GM19438 (cell line): ENCODE measurements around the gene AHR.
"Not testable (repeated sequence)": the region's sequence is repeated elsewhere in the genome, so short reads cannot be mapped to it uniquely, and the experiment has no call there.

ENCODE experiments used
- ATAC-seq: cut with Tn5 transposase; IDR thresholded peaks from one replicate; pipeline ENCODE4 v1.9.1; 2021; ENCODE audit warnings: low read depth; ENCODE audit not compliant: unreplicated experiment

The AHR gene

DNA sequence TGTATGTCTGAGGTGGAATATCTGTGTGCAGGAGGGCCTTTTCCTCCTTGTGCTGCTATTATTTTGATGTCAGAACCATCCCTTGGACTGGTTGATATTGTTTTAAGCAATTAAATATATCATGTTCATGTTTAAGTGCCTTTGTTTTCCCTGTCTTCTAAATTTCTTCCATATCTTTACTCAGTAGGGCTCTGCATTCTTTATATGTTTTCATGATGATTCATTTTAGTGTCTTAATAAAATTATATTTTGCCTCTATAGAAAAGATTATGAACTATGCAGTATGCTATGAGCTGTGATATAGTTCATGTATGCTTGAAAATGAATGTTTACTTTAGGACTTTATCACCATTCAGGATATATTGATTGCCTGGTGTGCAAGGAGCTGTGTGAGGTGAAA lies 34.8 kb downstream of the AHR start:
- no peak for ATAC-seq

DNA sequence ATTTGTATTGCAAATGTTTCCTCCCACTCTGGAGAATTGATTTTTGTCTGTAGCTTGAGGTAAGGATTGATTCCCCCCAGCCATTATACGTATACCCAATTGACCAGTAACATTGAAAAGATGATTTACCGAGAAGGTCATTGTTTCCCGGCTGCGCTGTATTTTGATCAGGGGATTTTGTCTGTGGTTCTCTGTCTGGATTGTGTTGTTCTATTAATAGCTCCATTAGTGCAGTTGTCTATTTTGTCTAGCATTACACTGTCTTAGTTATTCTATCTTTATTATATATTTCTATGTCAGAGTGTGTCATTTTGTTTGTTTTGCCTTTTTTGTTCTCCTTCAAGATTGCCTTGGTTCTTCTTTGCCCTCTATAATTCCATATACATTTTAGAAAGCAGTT lies 37.7 kb downstream of the AHR start:
- ATAC-seq = no peak

DNA sequence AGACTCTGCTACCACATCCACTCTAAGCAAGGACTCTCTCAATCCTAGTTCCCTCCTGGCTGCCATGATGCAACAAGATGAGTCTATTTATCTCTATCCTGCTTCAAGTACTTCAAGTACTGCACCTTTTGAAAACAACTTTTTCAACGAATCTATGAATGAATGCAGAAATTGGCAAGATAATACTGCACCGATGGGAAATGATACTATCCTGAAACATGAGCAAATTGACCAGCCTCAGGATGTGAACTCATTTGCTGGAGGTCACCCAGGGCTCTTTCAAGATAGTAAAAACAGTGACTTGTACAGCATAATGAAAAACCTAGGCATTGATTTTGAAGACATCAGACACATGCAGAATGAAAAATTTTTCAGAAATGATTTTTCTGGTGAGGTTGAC lies 40.7 kb downstream of the AHR start:
- ATAC-seq = no peak

DNA sequence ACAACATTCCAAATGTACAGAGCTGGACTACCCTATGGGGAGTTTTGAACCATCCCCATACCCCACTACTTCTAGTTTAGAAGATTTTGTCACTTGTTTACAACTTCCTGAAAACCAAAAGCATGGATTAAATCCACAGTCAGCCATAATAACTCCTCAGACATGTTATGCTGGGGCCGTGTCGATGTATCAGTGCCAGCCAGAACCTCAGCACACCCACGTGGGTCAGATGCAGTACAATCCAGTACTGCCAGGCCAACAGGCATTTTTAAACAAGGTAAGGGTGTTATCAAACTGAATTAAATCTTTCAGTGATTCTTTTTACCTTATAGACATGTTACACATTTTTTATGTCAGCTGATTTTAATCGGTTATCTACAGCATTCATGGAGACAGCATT lies 41.5 kb downstream of the AHR start:
- ATAC-seq = no peak

DNA sequence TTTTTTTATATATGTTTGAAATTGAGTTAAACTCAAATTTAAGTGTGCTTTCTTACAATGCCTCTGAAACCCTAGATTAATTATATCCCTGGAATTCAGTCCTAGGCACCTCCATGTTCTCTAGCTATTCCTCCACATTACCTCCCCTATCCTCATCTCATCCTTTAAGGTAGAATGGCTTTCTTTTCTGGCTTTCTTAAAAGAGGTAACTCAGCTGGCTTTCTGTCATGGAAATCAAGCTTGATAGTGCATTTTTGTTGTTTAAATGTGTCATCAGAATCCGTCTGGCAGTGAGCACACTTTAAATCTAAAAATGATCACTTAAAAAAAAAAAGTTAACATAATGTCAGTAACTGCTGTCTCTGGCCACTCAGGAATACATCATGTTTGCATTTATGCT lies 42.2 kb downstream of the AHR start:
- ATAC-seq = no peak

DNA sequence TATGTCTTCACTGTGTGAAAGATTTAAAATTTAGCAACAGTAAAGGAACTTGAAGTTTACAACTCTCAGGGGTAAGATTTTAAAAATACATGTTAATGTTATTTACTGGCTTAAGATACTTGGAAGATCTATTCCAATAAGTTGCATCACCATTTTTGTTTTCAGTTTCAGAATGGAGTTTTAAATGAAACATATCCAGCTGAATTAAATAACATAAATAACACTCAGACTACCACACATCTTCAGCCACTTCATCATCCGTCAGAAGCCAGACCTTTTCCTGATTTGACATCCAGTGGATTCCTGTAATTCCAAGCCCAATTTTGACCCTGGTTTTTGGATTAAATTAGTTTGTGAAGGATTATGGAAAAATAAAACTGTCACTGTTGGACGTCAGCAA lies 44.3 kb downstream of the AHR start:
- no peak for ATAC-seq

DNA sequence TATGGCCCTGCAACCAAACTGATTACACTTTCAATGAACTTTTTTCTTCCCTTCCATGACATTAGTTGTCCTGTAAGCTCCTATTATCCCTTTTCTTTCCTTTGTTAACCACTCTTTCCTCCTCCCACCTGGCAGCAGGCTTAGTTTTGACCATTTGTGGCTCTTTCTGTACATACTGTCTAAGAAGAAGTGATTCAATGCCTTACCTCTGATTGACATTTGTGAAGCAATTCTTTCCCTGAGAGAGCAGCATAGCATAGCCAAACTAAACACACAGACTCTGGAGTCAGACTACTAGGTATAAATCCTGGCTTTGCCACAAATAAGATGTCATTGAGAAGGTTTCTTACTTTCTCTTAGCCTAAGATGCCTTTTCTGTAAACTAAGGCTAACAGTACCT lies 48.9 kb downstream of the AHR start:
- no peak for ATAC-seq

DNA sequence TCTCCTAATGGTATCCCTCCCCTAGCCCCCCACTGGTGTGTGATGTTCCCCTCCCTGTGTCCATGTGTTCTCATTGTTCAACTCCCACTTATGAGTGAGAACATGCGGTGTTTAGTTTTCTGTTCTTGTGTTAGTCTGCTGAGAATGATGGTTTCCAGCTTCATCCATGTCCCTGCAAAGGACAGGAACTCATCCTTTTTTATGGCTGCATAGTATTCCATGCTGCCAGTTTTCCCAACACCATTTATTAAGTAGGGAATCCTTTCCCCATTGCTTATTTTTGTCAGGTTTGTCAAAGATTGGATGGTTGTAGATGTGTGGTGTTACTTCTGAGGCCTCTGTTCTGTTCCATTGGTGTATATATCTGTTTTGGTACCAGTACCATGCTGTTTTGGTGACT lies 50.5 kb downstream of the AHR start:
- ATAC-seq = not testable (repeated sequence)

DNA sequence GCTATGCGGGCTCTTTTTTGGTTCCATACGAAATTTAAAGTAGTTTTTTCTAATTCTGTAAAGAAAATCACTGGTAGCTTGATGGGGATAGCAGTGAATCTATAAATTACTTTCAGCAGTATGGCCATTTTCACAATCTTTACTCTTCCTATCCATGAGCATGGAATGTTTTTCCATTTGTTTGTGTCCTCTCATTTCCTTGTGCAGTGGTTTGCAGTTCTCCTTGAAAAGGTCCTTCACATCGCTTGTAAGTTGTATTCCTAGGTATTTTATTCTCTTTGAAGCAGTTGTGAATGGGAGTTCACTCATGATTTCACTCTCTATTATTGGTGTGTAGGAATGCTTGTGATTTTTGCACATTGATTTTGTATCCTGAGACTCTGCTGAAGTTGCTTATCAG lies 51.9 kb downstream of the AHR start:
- ATAC-seq = not testable (repeated sequence)

DNA sequence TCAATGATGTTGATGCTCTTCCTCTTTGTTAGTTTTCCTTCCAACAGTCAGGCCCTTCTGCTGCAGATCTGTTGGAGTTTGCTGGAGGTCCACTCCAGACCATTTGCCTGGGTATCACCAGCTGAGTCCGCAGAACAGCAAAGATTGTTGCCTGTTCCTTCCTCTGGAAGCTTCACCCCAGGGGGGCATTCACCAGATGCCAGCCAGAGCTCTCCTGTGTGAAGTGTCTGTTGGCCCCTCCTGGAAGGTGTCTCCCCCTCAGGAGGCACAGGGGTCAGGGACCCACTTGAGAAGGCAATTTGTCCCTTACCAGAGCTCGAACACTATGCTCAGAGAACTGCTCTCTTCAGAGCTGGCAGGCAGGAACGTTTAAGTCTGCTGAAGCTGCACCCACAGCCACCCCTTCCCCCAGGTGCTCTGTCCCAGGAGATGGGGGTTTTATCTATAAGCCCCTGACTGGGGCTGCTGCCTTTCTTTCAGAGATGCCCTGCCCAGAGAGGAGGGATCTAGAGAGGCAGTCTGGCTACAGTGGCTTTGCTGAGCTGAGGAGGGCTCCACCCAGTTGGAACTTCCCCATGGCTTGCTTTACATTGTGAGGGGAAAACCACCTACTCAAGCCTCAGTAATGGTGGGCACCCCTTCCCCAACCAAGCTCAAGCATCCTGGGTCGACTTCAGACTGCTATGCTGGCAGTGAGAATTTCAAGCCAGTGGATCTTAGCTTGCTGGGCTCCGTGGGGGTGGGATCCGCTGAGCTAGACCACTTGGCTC lies 55.4 kb downstream of the AHR start:
- not testable (repeated sequence) for ATAC-seq

DNA sequence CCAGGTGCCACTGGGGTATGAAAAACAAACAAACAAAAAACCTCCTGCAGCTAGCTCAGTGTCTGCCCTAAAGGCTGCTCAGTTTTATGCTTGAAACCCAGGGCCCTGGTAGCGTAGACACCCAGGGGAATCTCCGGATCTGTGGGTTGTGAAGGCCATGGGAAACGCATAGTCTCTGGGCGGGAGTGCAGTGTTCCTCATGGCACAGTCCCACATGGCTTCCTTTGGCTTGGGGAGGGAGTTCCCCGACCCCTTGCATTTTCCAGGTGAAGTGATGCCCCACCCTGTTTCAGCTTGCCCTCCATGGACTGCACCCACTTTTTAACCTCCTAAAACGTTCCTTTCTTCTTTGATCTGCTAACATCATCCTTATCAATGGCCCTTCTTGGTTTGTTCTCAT lies 56.0 kb downstream of the AHR start:
- no peak for ATAC-seq

DNA sequence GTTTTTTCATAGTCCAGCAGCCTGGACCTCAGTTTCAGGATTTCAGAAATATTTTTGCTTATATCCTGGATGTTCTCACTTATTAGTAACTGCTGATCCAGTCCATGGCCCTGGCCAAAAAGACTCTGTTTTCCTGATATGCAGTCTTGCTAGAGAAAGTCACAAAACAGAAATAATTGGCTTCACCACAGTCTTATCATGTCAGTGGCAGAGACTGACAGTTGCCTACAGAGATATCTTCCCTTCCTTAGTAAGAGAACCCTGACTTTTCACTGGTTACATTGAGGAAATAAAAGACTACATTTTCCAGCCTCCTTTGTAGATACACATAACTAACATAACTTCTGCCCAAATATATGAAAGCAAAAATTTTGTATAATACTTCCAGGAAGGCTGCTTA lies 56.6 kb downstream of the AHR start:
- ATAC-seq = no peak

DNA sequence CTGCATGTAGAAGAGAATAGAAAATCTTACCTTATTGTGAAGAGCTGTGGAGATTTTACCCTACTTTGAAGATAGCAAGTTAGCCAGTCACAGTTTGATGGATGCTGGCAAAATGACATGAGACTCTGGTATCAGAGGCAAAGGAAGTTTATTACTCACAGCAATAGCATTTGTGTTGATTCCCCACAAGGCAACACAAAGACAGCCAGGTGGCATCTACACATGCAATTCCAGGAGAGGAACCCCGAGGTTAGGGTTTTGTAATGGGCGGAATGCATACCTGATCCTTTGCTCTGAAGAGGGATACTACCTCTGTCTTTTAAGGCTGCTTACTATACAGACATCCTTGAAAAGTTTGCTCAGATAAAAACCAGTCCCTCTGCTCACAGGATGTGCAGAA lies 59.5 kb downstream of the AHR start:
- ATAC-seq = no peak

DNA sequence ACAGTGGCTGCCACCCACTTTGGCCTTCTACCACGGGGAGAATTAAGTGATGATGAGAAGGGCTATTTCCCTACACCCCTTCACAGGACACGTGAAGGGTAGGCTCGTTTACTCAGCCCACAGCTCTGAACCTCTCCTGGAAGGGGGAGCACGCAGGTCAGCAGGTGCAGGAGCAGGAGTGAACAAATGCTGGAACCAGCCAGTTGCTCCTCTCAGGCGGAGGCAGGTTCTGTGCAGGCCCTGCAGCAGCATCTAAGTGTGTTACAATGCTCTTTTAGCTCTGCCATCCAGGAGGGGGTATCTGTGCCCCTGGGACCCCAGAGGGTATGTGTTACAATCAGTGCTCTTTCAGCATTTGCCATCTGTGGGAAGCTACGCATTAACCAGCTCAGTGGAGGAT lies 61.2 kb downstream of the AHR start:
- no peak for ATAC-seq

DNA sequence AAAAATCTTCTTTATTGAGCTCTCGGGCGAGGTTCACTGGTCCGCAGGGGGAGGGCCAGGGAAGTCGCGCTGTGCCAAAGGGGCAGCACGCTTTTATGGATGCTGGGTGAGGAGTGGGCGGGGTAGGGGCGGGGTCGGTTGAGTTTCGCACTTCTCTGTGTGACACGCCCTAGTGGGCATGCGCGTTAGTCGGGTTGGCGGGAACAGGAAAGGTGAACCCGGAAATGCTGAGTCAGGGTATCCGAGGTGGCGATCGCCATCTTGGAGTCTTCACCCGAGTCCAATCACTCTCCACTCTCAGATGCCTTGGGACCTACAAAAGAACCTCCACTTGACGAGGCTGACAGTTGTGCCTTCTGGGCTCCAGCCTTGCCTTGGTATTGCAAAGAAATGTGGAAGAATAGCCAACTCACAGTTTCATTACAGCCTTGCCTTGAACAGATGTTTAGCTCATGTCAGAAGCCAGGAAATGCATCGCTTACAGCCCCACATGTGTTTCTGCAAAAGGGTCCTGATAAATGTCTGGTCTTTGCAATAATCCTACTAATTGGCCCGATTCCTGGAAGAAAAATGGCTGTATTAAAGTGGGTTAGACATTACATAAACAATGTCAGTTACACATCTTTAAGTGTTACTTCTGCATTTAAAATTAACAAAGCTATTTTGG lies 64.1 kb downstream of the AHR start:
- ATAC-seq = no peak

DNA sequence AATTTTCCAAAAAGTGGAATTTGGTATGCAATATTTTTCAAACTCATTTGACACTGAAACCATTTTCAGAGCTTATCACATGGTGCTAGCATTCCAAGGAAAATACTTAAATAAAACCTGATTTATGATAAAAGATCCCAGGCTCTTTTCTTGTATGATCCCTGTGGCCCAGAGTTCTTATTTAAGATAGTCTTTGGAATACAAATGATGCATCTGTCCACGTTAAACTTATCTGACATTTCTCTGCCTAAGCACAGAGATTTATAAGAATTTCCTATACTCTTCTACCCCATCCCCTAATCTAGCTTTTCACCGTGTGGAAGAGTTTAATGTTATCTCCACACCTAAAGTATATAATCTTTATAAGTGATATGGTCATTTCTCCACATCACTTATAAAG lies 66.2 kb downstream of the AHR start:
- no peak for ATAC-seq

DNA sequence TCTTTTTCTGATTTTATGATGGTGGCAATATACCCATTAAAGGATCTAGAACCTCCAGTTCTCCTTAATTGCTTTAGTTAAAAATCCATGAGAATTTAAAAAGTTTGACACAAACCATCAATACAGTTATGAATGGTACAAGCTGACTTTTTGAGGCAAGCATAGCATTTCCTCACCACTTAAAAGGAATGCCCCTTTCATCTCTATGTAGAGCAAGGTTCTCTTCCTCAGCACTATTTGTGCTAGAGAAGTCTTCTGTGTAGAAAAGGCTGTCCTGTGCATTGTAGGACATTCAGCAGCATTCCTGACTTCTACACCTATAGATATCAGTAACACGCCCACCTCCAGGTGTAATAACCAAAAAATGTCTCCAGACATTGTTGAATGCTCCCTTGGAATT lies 67.3 kb downstream of the AHR start:
- ATAC-seq = no peak

DNA sequence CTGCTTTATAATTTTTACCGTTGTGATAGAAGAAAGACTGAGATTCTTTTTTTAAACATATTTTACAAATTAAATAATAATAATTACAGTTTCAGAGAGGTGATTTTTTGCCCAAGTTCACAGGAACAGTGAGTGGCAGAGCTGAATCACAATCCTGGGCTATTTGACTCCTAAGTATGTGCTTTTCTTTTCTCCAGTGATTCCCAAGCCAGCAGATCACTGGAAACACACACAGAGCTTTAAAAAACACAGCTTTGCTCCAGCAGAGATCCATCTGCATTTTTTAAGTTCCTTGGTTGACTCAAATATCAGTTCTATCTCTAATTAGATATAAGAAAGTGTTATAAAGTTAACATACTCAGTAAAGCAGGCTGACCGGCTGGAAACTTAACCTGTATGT lies 69.0 kb downstream of the AHR start:
- no peak for ATAC-seq

DNA sequence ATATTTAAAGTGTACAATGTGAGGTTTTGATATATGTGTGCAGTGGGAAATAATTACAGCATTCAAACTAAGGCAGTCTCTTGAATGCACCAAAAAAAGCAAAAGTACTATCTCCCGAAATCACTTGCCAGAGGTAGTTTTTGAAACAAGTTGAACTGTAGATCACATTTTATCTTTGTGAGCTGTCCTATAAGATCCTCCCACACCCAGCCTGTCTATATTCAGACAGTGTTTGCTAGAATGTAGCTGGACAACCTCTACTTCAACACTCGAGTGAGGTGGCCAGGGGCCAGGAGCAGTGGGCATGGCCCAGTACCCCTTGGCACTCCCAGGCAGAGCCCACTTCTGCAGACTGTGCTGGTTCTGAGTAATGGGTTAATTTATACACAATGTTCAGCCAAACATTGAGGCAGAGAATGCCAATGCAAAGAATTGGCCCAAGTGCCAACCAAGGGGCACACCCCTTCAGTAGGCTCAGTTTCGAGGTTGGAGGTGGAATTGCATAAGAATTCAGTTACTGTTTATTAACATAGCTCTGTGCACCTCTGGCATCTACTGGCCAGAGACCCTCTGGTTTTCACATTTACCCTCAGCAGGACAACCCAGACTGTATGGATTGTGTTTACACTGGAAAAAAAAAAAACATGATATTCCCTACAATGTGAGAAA lies 70.5 kb downstream of the AHR start:
- ATAC-seq = no peak

DNA sequence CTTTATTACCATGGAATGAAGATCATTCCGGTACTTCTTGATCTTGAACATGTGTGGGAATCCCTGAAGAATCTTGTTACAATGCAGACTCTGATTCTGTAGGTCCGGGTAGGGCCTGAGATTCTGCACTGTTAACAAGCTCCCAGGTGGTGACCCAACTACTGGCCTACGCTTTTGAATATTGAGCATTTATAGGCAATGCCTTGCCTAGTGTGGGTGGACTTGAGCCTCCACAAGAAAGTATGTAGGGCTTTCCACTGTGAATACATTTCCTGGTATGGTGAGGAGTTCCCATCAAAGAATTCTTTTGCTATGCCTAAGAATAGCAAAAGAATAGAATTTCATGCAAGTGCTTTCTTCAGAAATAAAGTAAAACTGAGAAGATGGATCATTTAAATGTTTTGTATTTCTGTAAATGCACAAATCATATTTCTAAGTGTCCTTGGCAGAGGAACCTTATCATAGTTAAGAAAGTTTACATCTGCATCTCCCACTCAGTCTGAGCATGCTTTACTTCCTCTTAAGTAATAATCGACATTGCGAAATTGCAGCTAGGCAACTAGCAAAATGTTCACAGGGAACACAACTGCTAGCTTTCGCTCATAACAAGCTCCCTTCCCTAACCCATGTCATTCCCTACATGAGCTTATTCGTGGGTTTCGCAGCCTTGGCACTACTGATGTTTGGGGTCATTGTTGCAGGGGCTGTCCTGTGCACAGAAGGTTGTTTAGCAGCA lies 71.4 kb downstream of the AHR start:
- ATAC-seq = no peak

DNA sequence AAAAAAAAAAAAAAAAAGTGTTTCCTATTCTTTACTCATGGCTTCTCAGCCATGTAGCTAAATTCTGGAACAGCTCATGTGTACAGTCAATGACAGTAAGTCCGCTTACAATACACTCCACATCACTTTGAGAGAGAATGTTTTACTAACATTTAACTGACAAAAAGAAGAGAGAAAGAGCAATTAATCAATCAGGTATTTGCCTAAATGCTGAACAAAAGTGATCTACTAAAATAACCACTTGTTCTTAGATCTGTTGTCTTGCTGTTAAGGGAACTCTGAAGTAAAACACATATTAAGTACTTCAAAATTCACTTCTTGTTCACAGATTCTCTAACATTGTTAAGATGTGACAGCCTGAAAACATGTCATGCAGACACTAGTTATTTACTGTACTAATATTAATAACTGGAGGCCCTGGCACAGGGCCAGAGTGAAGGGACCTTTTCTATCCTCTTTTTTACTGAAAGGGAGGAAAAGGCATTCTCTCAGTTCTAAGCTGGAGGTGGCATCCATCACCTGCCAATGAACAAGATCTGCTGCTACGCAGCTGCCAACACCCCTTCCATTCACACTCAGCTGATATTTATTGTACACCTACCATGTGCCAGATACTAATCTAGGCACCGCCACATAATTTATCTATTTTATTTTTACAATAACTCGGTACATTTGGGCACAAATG lies 72.6 kb downstream of the AHR start:
- ATAC-seq = no peak
